HG03457 (cell line): ENCODE results near the gene CCNA2.

Source experiments
- ATAC-seq: cut with Tn5 transposase; IDR thresholded peaks from one replicate; pipeline ENCODE4 v1.9.1; 2021; ENCODE audit warnings: moderate number of reproducible peaks; ENCODE audit not compliant: unreplicated experiment

CCNA2 gene

DNA sequence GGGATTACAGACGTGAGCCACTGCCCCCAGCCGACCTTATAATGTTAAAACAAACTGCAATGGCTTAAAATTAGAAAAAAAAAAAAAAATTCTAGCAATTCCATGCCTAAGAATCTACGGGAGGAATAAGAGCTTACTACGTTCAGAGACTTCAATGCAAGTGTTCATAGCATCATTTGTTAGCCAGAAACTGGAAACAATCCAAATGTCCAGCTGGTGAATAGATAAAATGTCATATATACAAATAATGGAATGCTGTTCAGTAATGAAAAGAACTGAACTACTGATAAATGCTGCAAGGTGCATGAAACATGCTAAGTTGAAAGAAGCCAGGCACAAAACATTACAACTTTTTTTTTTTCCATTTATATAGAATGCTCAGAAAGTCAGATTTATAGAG is 17.3 kb downstream of the CCNA2 start:
- no peak for ATAC-seq

DNA sequence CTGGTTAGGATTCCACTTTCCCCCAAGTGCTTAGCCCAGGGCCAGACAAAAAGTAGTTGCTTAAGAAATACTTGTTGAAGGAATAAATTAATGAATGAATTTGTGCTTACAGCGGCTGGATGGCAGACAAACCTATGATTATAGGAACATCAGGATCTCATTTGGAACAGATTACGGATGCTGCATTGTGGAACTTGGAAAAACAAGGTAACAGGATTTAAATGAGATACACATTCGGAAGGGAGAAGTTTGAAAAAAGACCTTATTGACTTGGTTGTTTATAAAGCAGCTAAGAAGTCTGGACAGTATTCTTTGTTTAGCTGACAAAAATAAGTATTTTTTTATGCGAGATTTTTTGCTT is 22.0 kb downstream of the CCNA2 start:
- no peak for ATAC-seq

DNA sequence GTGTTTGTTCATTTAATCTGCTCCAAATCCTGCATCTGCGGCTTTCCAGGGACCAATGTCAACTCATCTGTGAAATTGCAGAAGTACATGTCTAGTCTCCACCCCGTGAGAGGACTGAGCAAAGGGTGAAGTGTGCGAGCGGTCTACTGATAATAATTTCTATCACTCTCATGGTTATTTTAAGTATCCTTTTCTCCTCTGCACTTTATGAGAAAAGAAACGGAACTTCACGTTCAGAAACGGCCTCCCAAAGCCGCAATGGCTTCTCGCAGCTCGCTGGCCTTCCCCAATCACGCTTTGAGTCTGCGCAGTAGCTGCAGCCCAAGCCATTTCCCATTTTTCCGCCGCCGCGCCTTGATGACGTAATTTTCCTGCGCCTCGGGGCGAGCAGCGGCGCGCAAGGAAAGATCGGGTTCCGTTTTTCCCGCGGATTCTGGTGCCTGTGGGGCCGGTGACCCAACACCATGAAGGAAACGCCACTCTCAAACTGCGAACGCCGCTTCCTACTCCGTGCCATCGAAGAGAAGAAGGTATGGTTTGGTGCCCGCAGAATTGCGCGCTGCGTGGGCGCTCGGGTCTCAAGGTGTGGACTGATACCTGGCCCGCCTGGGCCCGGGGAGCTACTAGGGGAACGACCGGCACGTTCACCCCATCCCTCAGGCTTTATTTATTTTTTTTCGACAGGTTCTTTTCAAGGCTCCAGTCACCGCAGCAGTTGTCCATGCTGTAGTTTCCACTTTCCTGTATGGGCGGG is 22.5 kb downstream of the CCNA2 start, which contains the start of gene EXOSC9:
Gene EXOSC9 (plus strand): TSS at position 363 of the 754 bp plus-strand sequence. CDS start 102 bp downstream, at position 465.
- peak; percentile 62 for ATAC-seq

DNA sequence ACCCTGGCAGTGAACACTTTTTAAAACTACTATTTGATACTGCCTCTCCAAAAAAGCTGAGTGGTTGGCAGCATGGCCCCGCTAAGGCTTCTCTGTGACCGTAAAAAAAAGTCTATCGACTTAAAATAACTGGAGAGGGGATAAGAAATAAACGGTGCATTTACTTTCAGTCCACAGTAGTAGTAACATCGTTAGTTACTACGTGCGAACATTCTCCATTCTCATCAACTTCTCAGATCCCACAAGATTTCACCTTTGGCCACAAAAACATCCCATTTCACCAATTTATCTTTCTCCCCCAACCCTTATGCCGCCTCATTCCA is 23.1 kb downstream of the CCNA2 start:
- ATAC-seq = peak; percentile 22

DNA sequence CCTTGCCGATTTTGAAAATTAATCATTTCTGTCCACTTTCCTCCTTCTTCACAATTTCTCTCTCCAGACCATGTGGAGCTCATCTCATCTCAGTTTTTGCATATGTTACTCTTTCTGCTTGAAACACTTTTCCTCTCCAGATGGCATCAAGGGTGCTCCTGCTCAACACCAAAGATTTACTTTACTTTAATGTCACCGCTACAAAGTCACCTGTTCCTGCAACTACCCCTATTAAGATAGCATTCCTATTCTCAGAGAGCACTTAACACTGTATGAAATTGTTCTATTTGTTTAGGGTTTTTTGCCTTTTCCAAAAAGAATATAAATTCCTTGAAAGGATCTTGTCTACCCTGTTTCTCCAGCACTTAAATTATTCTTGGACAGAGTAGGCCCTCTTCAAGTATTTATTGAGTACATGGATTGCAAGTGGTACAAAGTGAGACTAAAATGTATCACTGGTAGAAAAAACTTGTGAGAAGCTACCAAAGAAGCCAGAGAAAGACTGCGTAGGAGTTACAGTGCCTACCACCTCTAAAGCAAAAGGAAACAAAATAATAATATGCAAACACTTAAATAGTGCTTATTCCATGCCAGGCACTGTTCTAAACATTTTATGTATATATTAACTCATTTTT is 23.7 kb downstream of the CCNA2 start:
- no peak for ATAC-seq

DNA sequence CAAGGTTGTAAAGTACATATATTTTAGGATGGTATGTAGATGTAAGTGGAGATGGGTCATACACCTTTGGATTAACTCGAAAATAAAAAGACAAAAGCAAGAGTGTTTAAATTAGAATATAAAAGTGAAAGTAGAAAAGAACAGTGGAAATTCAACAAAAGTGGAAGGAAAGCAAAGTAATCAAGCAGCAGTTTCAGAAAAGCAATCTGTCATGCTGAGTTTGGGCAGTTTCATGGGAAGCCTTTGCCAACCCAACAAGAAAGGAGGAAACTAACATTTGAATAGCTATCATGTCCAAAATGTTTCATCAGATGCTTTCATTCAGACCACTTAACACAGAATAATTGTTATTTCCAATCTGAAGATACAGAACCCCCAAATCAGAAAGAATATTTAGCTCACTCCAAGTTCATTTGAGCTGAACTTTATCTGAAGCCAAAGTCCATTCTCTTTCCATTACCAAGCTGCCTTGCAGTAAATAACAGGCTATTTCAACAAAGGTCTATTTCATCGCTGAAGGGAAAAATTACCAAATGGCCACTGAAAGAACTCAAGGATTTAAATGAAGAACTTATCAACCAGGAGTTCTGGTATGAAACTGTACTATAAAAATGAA is 24.4 kb downstream of the CCNA2 start:
- no peak for ATAC-seq

DNA sequence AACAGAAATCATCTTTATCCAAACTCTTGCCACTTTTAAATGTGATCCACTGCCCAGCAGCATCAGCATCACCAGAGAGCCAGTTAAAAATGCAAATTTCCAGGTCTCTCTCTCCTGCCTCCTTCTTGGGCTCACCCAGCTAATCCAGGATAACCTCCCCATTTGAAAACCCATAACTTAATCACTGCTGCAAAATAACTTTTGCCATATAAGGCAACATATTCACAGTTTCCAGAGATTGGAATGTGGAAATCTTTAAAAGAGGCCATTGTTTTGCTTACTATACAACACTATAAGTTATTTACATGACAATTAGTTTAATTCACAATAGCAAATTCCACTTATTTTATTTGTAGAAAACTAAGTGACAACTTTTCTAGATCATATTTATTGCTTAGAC is 27.4 kb downstream of the CCNA2 start:
- ATAC-seq = no peak

DNA sequence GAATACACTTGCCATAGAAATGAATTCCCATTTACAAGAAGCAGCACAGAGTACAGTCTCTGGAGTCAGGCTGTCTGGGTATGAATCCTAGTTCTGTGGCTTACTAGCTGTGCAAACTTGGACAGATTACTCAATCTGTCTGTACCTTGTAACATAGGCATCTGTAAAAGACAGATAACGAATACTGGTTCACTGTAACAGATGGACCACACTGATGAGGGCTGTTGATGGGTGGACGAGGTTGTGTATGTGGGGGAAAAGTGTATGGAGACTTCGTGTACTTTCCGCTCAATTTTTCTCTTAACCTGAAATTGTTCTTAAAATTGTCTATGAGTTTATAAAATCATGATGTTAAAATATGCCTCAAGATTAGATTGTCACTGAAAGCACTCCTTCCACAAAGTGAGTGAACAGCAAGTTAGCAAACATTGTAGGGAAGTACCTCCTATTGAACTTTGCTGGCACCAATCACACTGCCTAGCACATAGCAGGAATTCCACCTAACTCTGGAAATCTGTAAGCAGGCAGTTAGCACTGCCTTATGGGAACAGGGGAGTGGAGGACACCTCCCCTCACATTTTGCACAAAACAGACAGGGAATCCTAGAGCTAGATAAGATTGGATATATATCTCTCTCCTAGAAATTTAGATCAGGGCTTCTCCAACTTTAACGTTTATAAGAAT is 29.0 kb downstream of the CCNA2 start:
- no peak for ATAC-seq

DNA sequence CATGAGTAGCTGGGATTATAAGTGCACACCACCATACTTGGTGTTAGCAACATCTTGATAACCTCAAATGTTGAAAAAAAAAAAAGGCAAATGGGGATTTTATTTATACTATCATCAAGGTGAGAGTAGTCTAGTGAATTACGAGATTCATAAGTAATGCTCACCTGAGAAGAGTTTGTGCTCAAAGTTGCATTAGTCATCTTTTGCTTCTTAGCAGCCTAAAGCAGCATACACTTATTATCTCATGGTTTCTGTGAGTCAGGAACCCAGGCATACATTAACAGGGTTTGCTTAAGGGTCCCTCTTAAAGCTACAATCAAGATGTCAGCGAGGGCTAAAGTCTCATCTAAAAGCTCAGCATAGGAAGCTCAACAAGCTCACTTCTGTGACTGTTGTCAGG is 30.7 kb downstream of the CCNA2 start:
- no peak for ATAC-seq

DNA sequence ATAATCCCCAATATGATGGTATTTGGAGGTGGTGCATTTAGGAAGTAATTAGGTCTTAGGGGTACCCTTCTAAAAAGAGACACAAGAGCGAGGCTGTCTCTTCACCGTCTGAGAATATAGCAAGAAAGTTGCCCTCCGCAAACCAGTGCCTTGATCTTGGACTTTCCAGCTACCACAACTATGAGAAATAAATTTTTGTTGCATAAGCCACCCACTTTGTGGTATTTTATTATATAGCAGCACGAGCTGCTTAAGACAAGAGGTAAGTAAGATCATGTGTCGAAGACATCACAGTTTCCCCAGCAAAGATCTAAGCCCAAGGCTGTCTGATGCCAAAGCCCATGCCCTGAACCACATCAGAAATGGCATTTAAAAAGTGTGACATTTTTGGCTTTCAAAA is 32.2 kb downstream of the CCNA2 start:
- no peak for ATAC-seq

DNA sequence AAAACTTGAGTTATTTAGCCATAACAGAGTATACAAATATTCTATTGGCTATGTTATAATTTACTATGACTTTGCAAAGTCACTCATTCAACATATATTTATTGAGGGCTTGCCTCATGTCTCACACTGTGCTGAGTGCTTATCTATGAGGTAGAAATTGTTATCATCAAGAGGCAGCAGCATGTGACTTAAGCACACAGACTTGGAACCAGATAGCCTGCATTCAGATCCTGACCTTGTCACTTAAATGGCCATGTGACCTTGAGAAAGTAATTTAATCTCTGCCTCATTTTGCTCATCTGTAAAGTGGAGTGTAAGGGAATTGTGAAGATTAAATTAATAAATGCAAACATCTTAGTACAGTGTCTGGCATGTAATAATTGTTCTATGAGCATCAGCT is 32.7 kb downstream of the CCNA2 start:
- no peak for ATAC-seq

DNA sequence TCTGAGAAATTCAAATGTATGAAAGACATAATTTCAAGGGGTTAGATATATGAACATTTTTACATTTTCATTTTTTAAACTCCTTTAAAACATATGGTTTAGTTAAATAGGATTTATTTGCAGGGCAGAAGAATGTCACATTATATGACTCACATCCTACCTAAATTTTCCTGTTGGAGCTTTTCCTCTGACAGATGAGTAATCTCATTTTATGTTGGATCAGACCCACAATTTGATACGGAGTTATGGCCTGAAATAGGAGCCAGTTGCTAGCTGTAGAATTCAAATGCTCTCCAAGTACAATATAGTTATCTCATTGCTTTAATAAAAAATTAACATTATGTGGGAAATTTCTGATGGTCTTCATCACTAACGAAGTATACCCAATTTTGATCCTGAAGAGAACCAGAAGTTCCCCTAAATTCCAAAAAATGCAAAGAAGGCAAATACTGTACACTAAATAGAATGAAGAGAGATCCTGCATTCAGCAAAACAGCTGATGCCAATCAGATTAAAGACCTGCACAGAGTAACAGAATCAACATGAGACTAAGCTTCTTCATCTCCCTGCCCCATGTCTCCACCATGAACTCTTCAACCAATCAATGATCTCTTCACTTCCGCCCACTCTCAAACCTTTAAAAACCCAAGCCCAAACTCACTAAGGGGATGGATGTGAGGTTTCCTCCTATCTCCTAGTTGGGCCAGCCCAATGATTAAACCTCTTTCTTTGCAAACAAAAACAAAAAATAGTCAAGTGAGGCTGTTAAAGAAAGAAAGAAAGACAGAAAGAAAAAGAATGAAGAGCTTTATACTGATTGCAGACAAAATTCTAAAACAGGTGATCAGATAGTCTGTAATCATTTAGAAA is 33.5 kb downstream of the CCNA2 start:
- ATAC-seq = no peak

DNA sequence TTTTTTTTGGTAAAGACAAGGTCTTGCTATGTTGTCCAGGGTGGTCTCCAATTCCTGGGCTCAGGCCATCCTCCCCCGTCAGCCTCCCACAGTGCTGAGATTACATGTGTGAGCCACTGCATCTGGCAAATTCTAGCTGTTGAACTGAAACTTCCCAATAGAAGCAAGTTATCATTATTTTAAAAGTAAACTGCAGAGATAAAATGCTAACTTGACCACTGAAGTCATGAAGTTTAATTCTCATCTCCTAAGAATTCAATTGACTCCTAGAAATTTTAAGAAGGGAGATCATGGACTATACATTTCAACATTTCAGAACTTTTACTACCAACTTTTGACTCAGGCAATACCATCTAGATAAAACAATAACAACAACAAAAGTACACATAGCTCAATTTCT is 34.2 kb downstream of the CCNA2 start:
- no peak for ATAC-seq

DNA sequence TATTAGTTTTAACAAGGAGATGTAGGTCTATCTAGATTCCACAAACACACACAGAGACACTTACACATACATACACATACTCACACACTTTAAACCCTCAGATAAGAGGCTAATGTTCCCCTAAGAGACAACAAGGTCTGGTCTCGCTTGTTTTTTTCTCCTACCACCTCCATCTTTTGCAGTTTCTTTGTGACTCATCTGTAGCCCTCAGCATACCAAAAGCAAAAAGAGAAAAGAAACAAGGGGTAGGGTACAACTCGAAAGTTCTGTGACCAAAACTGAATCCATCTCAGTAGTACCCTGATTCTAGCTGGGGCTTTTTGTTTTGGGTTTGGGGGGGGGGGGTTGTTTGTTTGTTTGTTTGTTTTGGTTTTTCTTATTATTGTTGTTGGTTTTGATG is 34.8 kb downstream of the CCNA2 start:
- peak; percentile 80 for ATAC-seq

DNA sequence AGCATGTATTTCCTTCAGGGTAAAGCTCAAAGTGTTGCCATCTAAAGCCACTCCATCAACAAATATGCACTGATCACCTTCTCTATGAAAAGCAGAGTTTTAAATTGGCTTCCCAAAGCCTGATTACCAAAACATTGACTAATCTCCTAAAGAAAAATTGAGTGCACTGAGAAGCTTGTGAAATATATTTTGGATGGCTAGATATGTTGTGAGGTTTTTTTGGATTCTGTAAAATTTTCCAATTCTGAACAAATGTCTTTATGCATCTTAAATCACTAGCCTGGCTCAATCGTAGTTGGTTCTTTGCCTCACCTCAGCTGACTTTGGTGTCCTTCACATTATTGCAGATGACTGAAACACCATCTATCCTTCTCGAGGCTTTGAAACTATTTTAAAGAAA is 37.5 kb downstream of the CCNA2 start:
- ATAC-seq = no peak

DNA sequence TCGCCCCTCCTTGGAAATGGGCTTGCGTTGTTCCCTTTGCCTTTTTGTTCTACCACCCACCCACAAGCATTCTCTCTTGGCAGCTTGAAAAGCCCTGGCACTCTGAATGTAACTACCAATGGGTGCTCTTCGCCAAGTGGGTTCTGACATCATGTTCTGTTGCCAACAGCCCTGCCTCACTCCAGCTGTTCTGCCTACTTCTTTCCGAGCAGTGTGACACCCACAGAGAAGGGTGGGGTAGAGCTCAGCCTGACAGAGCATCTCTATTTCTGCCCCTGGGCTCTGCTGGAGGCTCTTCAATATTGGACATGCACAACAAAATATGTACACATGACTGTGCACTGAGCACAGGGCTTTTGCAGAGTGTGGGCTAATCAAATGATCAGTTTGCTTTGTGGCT is 38.2 kb downstream of the CCNA2 start:
- no peak for ATAC-seq

DNA sequence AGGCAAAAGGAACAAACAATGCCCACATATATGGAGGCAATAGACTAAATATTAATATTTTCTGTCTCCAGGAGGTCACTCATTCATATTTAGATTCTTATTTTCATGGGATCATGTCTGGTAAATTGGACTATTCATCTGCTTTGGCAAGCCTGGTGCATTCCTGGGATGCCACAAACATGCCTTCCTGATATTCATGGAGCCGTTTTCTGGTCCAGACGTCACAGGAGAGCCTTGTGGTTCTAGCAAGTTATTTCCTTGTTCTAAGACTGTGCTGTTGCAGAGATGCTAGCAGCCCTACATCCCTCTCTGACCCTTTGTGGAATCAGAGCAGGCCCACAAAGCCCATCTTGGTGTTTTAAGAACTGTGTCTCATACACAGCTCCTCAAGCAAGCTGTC is 38.7 kb downstream of the CCNA2 start:
- no peak for ATAC-seq

DNA sequence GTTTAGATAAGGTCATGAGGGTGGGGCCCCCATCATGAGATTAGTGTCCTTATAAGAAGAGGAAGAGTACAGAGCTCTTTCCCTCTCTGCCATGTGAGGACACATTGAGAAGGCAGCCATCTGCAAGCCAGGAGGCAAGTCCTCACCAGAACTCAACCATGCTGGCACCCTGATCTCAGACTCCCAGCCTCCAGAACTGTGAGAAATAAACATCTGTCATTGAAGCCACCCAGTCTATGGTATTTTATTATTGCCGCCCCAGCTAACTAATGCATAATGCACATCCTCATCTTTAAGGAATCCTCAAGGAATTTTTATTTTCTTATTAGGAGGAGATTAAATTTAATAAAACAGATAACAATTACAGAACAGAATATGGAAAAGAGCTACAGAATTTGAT is 39.3 kb downstream of the CCNA2 start:
- ATAC-seq = no peak

DNA sequence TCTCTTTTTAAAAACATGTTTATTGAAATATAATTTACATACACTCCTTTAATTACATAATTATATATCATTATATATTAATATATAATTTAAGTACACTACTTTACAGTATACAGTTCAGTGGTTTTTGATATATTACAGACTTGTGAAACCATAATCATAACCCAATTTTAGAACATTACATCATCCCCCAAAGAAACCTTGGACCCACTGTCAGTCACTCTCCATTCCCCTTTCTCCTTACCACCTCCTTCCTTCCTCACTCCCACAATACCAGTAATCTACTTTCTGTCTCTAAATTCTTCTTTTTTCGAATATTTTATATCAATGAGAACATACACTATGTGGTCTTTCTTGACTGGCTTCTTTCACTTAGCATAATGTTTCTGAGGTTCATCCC is 40.5 kb downstream of the CCNA2 start:
- no peak for ATAC-seq

DNA sequence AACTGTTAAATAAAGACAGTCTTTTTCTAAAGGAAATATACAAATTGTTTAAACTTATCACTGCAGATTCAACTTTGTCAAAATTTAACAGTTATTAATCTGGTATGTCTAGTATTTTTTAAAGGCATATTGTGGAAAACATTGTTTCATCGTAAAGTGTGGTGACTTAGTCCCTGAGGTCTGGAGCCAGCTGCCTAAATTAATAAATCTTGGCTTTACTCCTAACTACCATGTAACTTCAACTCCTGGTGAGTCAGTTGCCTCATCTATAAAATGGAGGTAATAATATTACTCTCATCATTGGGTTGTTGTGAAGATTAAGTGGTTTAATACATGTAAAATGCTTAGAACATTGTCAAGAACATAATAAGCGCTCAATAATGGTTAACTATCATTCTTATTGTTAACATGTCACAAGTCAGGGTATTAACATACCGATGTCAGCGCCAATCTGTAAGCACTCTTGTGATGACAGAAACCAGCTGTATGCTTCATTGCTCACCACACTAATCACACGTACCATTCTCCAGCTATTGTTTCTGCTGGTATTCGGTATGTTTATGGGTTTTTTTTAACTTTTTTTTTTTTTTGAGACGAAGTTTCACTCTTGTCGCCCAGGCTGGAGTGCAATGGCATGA is 44.6 kb downstream of the CCNA2 start:
- ATAC-seq = no peak

DNA sequence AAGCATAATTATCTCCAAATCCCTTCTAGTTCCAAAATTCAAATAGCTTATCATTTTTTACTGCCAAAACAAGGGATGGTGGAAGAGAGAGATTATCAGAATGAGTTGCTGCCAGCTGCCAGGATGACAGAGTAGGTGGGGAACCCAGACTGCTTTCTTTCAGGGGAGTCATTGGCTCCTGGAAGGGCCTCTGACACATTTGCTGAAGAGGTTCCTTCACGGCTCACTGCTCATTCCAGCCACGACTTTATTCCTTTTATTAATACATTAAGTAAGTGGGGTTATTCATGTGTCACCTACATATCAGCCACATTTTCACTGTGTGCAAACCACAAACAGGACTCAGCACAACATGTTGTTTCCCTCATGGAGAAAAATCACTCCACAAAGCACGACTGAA is 46.1 kb downstream of the CCNA2 start:
- ATAC-seq = no peak
